GM18858 (cell line): ENCODE results near the gene RPGR.
A peak's percentile ranks its signal among the peaks of the same experiment; 100 is the strongest.

Source experiments
- ATAC-seq: cut with Tn5 transposase; IDR thresholded peaks from one replicate; pipeline ENCODE4 v1.9.1; 2021; ENCODE audit not compliant: unreplicated experiment

RPGR gene, protein sequence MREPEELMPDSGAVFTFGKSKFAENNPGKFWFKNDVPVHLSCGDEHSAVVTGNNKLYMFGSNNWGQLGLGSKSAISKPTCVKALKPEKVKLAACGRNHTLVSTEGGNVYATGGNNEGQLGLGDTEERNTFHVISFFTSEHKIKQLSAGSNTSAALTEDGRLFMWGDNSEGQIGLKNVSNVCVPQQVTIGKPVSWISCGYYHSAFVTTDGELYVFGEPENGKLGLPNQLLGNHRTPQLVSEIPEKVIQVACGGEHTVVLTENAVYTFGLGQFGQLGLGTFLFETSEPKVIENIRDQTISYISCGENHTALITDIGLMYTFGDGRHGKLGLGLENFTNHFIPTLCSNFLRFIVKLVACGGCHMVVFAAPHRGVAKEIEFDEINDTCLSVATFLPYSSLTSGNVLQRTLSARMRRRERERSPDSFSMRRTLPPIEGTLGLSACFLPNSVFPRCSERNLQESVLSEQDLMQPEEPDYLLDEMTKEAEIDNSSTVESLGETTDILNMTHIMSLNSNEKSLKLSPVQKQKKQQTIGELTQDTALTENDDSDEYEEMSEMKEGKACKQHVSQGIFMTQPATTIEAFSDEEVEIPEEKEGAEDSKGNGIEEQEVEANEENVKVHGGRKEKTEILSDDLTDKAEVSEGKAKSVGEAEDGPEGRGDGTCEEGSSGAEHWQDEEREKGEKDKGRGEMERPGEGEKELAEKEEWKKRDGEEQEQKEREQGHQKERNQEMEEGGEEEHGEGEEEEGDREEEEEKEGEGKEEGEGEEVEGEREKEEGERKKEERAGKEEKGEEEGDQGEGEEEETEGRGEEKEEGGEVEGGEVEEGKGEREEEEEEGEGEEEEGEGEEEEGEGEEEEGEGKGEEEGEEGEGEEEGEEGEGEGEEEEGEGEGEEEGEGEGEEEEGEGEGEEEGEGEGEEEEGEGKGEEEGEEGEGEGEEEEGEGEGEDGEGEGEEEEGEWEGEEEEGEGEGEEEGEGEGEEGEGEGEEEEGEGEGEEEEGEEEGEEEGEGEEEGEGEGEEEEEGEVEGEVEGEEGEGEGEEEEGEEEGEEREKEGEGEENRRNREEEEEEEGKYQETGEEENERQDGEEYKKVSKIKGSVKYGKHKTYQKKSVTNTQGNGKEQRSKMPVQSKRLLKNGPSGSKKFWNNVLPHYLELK

DNA sequence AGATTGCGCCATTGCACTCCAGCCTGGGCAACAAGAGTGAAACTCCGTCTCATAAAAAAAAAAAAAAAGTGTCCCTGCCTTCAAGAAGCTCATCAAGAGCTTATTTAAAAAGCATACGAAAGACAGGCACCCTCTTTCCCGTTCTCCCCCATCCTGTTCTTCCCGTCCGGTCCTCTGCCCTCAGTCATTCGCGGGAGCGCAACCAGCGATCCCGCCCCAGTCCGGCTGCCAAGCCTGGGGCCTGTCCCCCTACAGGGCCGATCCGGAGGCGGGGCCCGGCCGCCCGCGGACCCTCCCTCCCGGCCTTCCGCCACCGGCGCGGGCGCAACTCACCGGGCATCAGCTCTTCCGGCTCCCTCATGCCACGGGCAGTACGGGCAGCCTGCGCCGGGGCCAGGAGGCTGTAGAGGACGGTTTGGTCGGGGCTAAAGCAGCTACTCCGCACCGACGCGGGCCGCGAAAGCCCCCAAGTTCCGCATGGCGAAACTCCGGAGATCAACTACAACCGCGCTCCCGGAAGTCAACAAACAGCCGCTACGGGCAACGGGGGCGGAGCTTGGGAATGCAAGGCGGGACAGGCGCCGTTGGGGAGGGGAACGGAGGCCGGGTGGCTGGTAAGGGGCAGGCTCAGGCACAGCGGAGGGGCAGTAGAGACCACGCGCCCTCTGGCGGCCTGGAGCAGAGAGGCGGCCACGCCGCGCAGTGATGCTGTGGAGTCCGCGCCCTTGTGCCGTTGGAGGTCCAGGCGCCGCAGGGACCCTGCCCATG, at the start of gene RPGR:
RPGR (minus strand) TSS at position 503 of the 768 bp plus-strand sequence; CDS start at position 361, 142 bp downstream.
- peak; percentile 92 for ATAC-seq

DNA sequence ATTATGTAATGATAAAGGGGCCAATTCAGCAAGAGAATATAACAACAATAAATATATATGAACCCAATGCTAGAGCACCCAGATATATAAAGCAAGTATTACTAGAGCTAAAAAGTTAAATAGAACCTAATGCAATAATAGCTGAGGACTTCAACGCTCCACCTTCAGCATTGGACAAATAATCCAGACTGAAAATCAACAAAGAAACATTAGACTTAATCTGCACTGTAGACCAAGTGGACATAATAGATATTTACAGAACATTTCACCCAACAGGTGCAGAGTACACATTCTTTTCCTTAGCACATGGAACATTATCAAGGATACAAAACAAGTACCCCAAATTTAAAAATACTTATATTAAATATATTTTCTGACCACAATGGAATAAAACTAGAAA, 49.4 kb upstream of the RPGR start:
- no peak for ATAC-seq

DNA sequence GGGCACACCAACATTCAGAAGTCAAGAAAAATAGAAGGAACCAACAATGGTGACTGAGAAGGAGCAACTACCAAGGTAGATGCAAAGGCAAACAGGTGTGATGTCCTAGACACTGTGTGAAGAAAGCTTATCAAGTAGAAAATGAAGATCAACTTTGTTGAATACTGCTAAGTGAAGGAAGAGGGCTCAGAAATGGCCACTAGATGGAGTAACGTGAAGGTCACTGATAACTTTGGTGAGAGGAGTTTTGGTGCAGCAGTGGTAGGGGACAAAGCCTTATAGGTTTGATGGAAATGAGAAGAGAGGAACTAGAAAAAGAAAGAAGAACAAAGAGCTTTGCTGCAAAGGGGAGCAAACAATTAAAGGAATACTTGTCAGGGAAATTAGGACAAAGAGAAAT, 48.6 kb upstream of the RPGR start:
- ATAC-seq, result peak; percentile 57

DNA sequence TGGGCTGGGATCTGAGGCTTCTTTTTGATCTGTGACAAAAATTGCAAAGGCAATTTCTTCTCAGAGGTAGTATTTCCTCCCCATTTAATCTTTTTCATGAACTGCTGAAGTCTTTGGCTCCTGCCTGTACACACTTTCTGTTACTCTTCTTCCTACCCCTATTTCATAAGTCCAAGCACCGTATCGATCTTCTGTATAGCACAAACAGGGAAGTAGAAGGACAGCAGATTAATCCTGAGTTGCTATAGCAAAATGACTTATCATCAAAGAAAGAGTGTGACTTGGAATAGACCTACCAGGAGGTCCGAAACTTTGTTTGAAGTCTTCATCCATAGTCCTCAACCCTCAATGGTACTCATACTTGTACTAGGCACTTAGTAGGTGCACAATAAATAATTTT, 47.1 kb upstream of the RPGR start:
- ATAC-seq, result no peak

DNA sequence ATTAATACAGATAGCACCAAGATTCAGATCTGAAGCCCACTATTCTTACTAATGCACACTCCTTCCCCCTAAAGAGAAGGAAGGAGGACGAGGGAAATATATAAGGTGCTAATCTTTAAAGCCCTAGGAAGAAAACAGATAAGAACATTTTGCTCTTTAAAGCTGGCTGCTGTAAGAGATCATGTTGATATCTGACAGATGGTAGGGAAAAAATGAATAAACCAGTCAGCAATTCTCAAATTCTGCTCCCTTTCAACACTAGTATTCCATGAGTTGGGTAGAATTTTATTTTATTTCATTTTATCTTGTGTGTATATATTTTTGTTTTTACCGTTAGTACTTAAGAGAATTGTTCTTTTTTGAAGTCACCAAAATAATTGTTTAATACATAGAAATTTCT, 44.3 kb upstream of the RPGR start:
- ATAC-seq, result no peak

DNA sequence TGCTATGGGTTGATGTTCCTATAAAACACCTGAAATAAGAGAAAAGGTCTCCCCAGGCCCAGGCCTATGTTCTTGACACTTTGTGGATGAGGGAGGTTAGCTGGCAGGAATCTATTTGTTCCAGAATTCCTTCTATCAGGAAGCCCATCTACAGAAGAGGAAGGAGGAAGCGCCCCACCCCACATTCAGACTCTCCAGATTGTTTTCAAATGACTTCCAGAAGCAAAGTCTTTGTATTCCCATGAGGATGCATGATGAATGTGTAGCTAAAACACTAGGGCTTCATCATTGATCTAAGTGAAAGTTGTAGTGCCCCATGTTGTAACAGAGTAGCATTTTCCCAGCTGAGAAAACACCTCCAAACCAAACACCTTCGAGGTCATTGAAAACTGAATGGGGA, 41.5 kb upstream of the RPGR start:
- no peak for ATAC-seq

DNA sequence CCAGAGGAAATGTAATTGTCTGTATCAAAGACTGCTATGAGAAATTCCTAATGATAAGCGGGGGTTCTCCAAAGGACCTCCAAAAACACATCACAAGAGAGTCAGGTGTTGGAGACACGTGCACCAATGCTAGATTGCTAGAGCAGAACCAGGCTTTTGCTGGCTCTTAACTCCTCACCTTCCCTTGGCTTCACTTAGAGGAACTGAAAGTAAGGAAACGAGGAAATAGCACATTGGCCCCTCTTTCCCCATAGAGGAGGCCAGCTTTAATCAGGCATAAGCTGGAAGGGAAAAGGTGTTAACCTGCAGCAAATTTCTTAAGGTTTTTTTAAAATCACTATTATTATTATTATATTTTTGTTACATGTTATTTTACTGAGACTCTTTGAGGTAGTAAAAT, 38.6 kb upstream of the RPGR start:
- no peak for ATAC-seq

DNA sequence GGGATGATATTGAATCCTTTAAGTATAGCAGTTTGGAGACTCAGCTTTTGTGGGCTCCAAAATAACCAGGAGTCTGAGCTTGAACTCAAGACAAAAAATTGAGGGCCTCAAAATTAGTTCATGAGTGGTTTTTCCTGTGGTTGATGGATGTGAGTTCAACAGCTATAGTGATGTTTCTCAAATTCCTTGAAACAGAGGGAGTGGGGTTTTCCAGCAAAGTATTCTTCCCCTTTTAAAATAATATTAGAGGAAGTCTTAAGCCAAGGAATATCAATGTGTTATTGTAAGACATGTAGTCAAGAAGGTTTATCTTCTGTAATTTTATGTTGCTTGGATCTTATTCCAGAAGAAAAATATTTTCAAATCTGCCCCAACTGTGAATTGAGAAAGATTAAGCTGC, 35.7 kb upstream of the RPGR start:
- ATAC-seq, result no peak

DNA sequence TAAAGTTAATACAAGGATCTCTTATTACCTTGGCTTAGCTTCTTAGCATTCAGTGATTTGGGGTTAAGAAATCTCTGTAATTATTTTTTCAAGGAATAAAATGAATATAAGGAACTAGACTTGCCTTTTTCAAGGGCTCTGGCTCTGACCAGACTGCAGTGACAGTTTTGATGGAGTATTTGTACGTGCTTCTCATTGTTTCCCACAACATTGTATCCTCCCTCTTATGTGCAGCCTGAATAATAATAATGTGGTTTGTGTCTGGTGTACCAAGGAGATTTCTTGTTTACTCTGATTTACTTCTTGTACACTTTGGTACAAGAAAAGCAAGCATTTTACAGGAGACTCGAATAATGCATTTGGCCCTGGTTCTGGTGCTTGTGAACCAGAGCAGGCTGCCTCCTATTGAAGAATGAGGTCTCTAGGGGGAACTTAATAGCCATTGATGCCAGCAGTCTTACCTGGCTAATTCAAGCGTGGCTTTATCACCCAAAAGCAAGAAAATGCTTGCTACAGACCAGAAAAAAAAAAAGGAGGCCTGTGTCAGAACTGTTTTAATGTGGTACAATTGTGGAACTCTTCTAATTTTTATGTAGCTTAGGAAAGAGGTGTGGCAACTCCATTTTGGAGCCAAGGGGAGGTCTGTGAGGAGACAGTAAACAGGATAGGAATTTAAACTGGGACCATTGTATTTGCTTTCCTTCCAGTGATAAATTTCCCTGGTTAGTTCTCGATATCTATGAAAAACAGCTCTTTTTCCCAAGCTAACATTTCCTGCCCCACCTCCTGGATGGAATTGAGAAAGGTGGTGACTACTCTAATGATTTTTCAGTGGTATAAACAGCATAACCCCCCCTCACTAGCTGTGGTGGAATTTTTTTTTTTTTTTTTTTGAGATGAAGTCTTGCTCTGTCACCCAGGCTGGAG, 30.7 kb upstream of the RPGR start:
- no peak for ATAC-seq

DNA sequence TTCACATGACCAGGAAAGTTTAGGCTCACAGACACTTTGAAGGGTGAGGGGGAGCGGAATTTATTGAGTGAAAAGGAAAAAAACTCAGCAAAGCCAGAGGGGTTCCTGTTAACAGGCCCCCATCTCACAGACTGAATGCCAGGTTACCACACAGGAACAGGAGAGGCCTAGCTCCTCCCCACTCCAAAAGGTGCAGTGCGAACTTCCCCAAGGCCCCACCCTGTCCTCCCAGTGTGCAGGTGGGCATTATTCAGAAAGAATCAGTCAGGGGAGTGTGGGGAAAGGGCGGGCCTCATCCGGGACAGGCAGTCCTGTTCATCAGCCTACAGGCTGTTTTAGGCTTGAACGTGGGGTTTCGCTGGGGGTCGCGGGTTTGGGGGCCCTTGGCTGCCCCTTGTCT, 29.1 kb upstream of the RPGR start:
- no peak for ATAC-seq

DNA sequence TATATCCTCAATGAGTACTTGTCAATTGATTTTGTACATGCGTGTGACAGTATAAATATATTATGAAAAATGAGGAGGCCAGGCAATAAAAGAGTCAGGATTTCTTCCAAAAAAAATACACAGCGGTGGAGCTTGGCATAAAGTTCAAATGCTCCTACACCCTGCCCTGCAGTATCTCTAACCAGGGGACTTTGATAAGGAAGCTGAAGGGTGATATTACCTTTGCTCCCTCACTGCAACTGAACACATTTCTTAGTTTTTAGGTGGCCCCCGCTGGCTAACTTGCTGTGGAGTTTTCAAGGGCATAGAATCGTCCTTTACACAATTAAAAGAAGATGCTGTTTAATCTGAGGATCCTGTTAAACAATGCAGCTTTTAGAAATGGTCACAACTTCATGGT, 25.1 kb upstream of the RPGR start, which contains the start of gene OTC:
OTC (plus strand) TSS at position 243 of the 400 bp plus-strand sequence; CDS start at position 336, 93 bp downstream.
- no peak for ATAC-seq

DNA sequence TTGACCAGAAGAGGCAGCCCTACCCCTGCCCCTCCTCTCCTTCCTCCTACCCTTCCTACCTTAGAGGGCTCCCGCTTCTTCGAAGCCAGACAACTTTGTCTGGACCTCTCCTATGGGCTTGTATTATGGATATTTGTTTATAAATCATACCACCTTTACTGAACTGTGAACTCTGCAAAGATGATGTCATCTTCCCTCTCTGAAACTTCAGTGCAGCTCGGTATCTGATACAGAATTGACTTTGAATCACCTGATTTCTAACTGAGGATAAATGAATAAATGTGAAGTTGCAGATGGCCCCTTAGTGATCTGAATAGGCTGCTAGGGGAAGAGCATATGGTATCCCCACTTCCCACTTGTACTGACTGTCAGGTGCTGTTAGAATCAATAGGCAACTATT, 24.0 kb upstream of the RPGR start:
- no peak for ATAC-seq

DNA sequence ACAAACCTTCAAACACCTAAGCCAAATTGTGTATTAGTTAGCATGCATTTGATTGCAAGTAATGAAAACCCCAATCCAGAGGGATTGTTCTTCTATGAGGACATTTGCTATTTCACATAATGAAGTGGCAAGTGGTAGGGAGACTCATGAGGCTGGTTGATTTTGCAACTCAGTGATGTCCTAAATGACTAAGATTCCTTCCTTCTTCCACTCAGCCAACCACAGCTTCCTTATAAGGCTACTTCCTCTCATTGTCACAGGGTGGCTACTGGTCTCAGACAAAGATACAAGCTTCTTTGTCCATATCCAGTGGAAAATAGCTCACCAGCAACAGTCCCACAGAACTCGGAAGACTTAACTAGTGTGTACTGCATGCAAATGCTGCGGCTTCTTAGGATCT, 19.8 kb upstream of the RPGR start:
- peak; percentile 81 for ATAC-seq

DNA sequence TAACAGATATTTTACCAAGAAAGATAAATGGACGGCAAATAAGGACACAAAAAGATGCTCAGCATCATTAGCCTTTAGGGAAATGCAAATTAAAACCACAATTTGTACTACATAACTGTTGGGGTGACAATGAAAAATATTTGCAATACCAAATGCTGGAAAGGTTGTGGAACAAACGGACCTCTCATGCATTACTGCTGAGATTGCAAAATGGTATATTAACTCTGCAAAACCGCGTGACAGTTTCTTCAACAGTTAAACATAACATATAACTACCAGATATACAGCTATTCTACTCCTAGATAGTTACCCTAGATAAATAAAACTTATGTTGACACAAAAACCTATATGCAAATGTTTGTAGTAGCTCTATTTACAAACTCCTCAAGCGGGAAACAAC, 18.8 kb upstream of the RPGR start:
- no peak for ATAC-seq

DNA sequence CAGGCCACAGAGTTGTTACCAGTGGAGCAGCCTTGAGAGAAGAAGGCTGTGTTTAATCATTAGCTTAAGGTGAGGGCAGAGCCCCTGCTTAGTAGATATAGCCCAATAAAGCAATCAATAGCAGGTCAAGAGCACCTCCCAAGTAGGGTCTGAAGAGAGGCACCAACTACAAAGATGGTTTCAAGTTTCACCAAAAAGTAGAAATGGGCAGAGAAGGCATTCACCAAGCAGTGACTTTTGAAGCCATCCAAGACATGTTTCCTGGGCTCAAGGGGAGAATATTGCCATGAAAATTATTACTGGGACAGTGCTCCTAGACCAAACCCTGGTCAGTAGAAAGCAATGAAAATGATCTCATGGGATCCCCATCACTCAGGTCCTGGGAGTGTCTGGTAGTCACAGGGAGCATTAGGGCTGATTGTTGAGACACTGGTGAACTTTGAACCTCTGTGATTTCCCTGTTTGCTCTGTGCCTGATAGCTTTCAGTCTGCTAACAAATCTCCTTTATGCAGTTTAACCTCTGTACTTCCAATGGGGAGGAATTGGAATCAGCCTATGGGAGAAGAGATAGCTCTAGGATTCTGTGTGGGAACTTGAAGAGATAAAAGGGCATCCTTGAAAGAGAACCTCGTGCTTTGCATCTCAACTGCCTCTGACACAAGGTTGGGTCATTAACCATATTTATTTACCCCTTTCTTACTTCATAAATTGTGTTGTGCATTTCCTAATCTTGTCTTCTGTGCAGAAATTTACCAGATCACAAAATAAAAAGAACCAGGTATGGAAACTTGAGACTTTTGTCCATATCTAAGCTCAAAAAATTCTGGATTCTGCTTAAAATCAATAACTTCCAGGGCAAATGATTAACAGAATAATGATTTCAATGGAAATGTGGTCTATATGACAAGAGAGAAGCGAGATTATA, 15.8 kb upstream of the RPGR start:
- ATAC-seq, result no peak

DNA sequence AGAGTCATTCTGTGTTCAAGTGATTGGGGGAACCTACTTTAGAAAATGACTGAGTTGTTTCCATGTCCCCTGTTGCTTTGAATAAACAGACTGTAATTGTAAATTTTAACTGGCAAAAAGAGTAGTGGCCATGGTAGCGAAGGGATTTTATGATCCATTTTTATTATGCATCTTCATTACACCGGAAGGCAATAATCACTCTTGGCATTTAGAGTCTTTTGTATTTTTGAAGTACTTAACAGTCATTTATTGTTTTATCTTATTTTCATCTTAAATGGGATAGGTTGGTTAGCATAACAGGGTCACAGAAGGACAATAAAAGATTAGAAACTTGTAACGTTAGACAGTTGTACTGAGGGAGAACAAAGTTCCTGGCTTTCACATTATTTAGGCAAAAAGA, 14.1 kb upstream of the RPGR start:
- no peak for ATAC-seq

DNA sequence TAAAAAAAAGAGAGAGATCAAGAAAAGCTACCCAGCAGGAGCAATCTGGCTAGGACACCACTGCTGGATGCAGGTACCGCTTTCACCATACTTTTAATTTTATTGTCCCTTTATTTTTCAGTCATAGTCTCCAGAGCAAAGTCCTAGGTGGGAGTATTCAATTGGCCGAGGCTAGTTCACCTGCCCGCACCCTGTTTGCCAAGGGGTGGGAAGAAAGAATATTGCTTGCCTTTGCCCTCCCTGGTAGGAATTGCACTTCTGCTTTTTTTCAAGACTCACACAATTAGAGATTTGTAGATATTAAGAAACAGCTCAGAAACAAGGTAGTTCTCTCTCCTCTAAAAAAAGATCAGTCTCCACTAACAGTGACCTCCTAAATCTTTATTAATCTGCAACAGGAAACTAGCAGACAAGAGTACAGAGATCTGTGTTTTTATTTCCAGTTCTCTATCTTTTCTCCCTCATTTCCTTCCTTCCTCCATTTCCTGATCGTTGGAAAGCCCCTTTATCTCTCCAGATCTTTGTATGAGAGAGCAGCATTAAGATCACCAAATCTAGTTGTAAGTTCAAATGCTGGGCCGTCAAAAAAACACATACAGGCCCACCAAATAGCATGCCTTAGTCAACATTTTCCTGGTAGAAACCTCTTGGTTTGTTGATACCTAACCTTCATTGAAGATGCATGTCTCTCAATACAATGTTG, 9.4 kb upstream of the RPGR start:
- ATAC-seq, result no peak

DNA sequence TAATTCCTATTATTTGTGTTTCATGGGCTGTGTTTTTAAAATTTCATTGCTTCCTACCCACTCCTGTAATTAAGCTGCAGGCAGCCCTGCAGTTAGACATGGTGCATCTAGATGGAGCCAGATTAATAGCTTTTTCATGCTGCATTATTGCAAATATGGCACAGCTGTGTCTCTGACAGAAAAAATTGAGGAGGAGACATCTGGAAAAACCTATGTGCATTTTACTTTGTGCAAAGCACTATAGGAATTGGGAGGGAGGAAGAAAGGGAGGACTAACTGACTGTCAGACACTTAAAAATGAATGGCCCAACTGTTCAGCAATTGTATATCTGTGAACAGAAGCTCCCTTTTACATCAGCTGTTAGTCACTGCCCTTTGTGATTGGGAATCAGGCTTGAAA, 8.1 kb upstream of the RPGR start:
- ATAC-seq, result no peak
